SU-DHL-6 (cell line): Measurements from ENCODE around the gene ZGRF1.
A peak's percentile ranks its signal among the peaks of the same experiment; 100 is the strongest.

Experiments
- H2AFZ ChIP-seq: fragments of 200-600 bp; sonication (generic); 2 replicates; pipeline ENCODE4 v1.6.1; 2014; ENCODE audit warnings: low read depth, mild to moderate bottlenecking, moderate library complexity, mixed read lengths, antibody characterized with exemption, low read length; ENCODE audit not compliant: severe bottlenecking
- H3F3A ChIP-seq: fragments of 200-600 bp; shearing (Covaris generic); 2 replicates; pipeline ENCODE4 v1.6.0; 2016; ENCODE audit warnings: antibody characterized with exemption, mild to moderate bottlenecking; ENCODE audit not compliant: insufficient read depth
- H3K27ac ChIP-seq: fragments of 200-600 bp; sonication (generic); 2 replicates; pipeline ENCODE4 v1.5.1; 2016; ENCODE audit warnings: low read depth, mild to moderate bottlenecking, low read length, moderate library complexity, mixed read lengths
- H3K27me3 ChIP-seq: fragments of 200-600 bp; sonication (generic), shearing (Covaris generic); 2 replicates; pipeline ENCODE4 v1.6.0; 2014; ENCODE audit warnings: mild to moderate bottlenecking, low read length
- H3K36me3 ChIP-seq: fragments of 200-600 bp; sonication (generic); 2 replicates; pipeline ENCODE4 v1.6.1; 2014; ENCODE audit warnings: mild to moderate bottlenecking, low read length, mixed read lengths
- H3K4me2 ChIP-seq: fragments of 300-600, 200-600 bp; shearing (Covaris generic), sonication (generic); 2 replicates; pipeline ENCODE4 v1.6.0; 2014; ENCODE audit warnings: low read length, low read depth, mild to moderate bottlenecking; ENCODE audit not compliant: poor library complexity, severe bottlenecking
- H3K4me3 ChIP-seq: fragments of 200-600 bp; sonication (generic); 2 replicates; pipeline ENCODE4 v1.5.1; 2014; ENCODE audit warnings: antibody characterized with exemption, low read length, mild to moderate bottlenecking, mixed read lengths; ENCODE audit not compliant: insufficient read depth, poor library complexity, severe bottlenecking
- H3K79me2 ChIP-seq: fragments of 200-600 bp; sonication (generic); 2 replicates; pipeline ENCODE4 v1.6.1; 2014; ENCODE audit warnings: mild to moderate bottlenecking, low read length, moderate library complexity; ENCODE audit not compliant: insufficient read depth
- H3K9ac ChIP-seq: fragments of 200-600 bp; sonication (generic); 2 replicates; pipeline ENCODE4 v1.7.0; 2014; ENCODE audit warnings: mild to moderate bottlenecking, low read length
- H3K9me2 ChIP-seq: fragments of 200-600 bp; sonication (generic); replicated peaks from 2 replicates; pipeline ENCODE4 v1.6.1; 2014; ENCODE audit warnings: low read length; ENCODE audit not compliant: insufficient read depth
- H3K9me3 ChIP-seq: fragments of 200-600 bp; sonication (generic); 2 replicates; pipeline ENCODE4 v1.6.1; 2014; ENCODE audit warnings: low read length, mixed read lengths; ENCODE audit not compliant: insufficient read depth
- H4K20me1 ChIP-seq: fragments of 200-600 bp; sonication (generic); 2 replicates; pipeline ENCODE4 v1.6.1; 2014; ENCODE audit warnings: low read depth, mild to moderate bottlenecking, antibody characterized with exemption, low read length, moderate library complexity, mixed read lengths
- CTCF ChIP-seq: fragments of 200-600 bp; sonication (generic); IDR thresholded peaks from one replicate; pipeline ENCODE4 v1.5.1; 2017; ENCODE audit warnings: antibody characterized with exemption, mild to moderate bottlenecking, low read length, moderate library complexity; ENCODE audit not compliant: insufficient read depth, poor library complexity, severe bottlenecking
- EZH2phosphoT487 ChIP-seq: fragments of 200-600 bp; sonication (generic), shearing (Covaris generic); conservative IDR thresholded peaks from 2 replicates; pipeline ENCODE4 v1.6.1; 2018; ENCODE audit warnings: mild to moderate bottlenecking, antibody characterized with exemption, low read length, moderate library complexity, mixed read lengths

Gene ZGRF1

DNA sequence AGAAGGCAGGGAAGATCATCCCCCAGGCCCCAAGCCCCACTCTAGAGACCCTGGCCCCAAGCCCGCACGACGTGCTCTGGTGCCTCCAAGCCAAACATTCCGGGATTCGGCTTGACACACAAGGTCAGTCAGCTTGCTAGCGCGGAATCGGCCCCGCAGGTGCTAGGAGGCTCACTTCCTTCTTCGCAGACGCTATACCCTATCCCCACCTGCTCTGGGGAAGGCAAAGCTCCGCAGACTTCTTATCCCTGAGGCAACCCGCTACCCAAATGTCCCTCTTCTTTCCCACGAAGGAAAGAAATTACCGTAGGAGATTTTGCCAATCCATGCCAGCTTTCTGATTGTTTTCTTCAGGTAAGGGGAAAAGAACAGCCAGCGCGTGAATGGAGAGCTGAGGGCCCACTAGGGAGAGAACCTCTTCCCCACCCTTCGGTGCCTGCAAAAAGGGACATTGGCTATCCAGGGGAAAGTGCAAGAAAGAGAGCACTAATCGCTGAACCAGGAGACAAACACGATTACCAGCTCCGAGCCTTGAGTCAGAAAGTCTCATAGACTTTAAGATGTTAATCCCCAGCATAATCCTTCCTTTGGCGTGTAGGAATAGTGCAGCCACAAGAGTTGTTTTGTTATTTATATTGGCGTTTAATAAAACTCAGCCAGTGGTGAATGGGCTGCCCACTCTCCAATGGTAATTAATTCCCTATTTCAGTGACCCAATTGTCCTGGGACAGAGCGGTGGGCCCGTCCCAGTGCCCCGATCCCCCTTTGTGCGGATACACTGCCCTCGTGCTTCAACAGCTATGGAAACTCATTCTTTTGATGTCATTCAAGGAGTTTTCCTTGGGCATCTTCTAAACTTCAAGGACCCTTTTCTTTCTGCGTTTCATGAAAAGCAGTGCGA, 115.3 kb downstream of the ZGRF1 start:
- H3F3A ChIP-seq, result no peaks in the 10 kb centered on the region

GRCh38 chr4:112520598-112521122, 116.0 kb downstream of the ZGRF1 start:
- Histone ChIP-seq H3K27me3 (no peaks in the 10 kb centered on the region), H3K4me2 (peak overlapping the region; percentile 33), H3K9me3 (no peaks in the 10 kb centered on the region)

More for the DNA sequence above, 115.3 kb downstream of the ZGRF1 start:
- TF ChIP-seq EZH2phosphoT487 (no peak), CTCF (no peak)
- Histone ChIP-seq H3K79me2 (no peaks in the 10 kb centered on the region), H3K36me3 (no peaks in the 10 kb centered on the region), H3K9me3 (no peaks in the 10 kb centered on the region), H4K20me1 (no peaks in the 10 kb centered on the region), H3K27ac (no peak overlapping the region), H3K4me2 (peak overlapping the region; percentile 33), H3K9ac (no peak overlapping the region), H3K9me2 (no peaks in the 10 kb centered on the region), H3K27me3 (no peaks in the 10 kb centered on the region), H3K4me3 (peak overlapping the region; percentile 18), H2AFZ (no peak overlapping the region)

DNA sequence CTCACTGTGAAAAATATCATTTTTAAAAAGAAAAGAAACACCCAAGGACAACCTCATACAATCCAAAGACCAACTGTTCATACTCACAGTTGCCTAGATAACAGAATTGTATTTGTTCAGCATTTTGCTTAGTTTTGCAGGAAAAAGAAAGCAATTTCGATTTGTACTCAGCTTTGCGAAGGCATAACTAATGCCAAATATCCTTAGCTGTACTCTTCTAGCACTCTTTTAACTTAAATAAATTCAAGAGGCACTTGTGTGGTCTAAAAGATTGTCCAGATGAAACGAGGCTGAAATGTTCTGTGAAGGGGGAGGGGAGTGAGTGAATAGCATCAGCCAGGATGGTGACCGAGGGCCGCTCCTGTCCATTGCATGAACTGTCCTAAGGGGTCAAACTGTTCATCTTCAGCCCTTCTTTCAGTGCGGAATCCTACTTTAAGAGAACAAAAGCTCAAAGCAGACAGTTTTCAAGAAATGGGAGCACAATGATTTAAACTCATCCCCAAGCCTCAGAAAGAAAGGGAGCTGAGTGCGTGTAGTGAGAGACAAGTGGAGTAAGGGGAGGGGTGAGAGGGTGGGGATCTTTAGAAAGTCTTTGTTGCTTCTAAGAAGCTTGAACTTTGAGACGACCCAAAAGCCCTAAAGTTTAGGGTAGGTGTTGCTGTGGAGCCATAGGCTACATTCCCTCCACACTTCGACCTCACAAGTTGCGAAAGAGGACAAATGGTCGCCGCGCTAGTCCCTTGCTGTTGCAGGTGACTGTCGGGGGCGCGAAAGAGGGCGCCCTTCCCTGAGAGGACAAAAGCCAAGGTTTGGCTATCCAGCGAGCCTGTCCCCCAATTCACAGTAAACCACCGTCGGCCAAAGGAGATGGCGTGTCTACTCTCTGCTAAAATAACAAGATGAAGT, 116.8 kb downstream of the ZGRF1 start:
- Histone ChIP-seq H3K9ac (no peak overlapping the region), H3K4me2 (no peak overlapping the region), H3K9me3 (no peaks in the 10 kb centered on the region), H2AFZ (no peak overlapping the region), H3F3A (no peaks in the 10 kb centered on the region), H3K27me3 (no peaks in the 10 kb centered on the region), H4K20me1 (no peaks in the 10 kb centered on the region), H3K79me2 (no peaks in the 10 kb centered on the region), H3K27ac (no peak overlapping the region), H3K9me2 (no peaks in the 10 kb centered on the region), H3K36me3 (no peaks in the 10 kb centered on the region), H3K4me3 (no peak overlapping the region)
- TF ChIP-seq EZH2phosphoT487 (no peak), CTCF (no peak)

More at GRCh38 chr4:112520598-112521122, 116.0 kb downstream of the ZGRF1 start:
- H3K9ac ChIP-seq, result no peak overlapping the region
- H3F3A ChIP-seq, result no peaks in the 10 kb centered on the region
- no peak overlapping the region for H2AFZ ChIP-seq
- no peaks in the 10 kb centered on the region for H3K36me3 ChIP-seq
- TF ChIP-seq EZH2phosphoT487, result no peak
- TF ChIP-seq CTCF, result no peak
- no peaks in the 10 kb centered on the region for H3K79me2 ChIP-seq
- H3K27ac ChIP-seq, result no peak overlapping the region
- no peaks in the 10 kb centered on the region for H3K9me2 ChIP-seq
- peak overlapping the region; percentile 18 for H3K4me3 ChIP-seq
- H4K20me1 ChIP-seq, result no peaks in the 10 kb centered on the region
